HG02642 (cell line): ENCODE measurements around the gene OTUD1.

Source experiments
- ATAC-seq: cut with Tn5 transposase; IDR thresholded peaks from one replicate; pipeline ENCODE4 v1.9.1; 2021; ENCODE audit warnings: mild to moderate bottlenecking; ENCODE audit not compliant: unreplicated experiment, poor library complexity

The OTUD1 gene

GRCh38 chr10:23459308-23459939 is 20.5 kb downstream of the OTUD1 start:
- ATAC-seq = no peak

GRCh38 chr10:23461557-23461956 is 22.7 kb downstream of the OTUD1 start:
- ATAC-seq = no peak

GRCh38 chr10:23467012-23467411 is 28.1 kb downstream of the OTUD1 start:
- no peak for ATAC-seq

- no peak for ATAC-seq
Observed at GRCh38 chr10:23467548-23467947, 28.7 kb downstream of the OTUD1 start.

- no peak for ATAC-seq
Observed at GRCh38 chr10:23469596-23470237, 30.8 kb downstream of the OTUD1 start.

- no peak for ATAC-seq
Observed at GRCh38 chr10:23472181-23472580, 33.3 kb downstream of the OTUD1 start.

GRCh38 chr10:23474081-23474480 is 35.2 kb downstream of the OTUD1 start:
- ATAC-seq = no peak

- no peak for ATAC-seq
Observed at GRCh38 chr10:23474626-23475025, 35.8 kb downstream of the OTUD1 start.

GRCh38 chr10:23478570-23478969 is 39.7 kb downstream of the OTUD1 start:
- ATAC-seq = no peak

- ATAC-seq = no peak
Observed at GRCh38 chr10:23479798-23480473, 41.1 kb downstream of the OTUD1 start.

- ATAC-seq = no peak
Observed at GRCh38 chr10:23481363-23481961, 42.6 kb downstream of the OTUD1 start.

GRCh38 chr10:23490115-23490514 is 51.2 kb downstream of the OTUD1 start:
- ATAC-seq = no peak
